A549 (cell line): ENCODE results near the gene GTPBP1. TPM values are rescaled to one million over a fixed set of nuclear protein-coding genes. Genes with fewer than 3 reads are reported as not detected.
A peak's percentile ranks its signal among the peaks of the same experiment; 100 is the strongest.

Experiments used
- ATAC-seq, 2 experiments: fragments of 200-7000 bp in 1 of 2; fragments of >200 bp in 1 of 2; cut with Nextera tagmentation in 1 of 2; cut with Tn5 transposase in 1 of 2; 3 replicates each; pipeline versions ENCODE4 v1.8.0 to v1.9.1; 2018 to 2020; ENCODE audit warnings: mild to moderate bottlenecking in 1 of 2, moderate library complexity in 1 of 2
- CTCF ChIA-PET: fragments of 300-600 bp; sonication (Branson Sonifier 250); formaldehyde crosslinking; extraction: SDS; loops from one replicate; lab custom pipeline; 2021; ENCODE audit warnings: antibody characterized with exemption, inconsistent platforms; lab: Yijun Ruan, JAX
- POLR2A ChIA-PET: fragments of 350-600 bp; formaldehyde crosslinking; extraction: SDS; loops from one replicate; lab custom pipeline; 2021; ENCODE audit warnings: antibody characterized with exemption, inconsistent platforms; lab: Yijun Ruan, JAX
- DNase-seq, 2 experiments: peaks; one replicate each; pipeline versions ENCODE4 v3.0.0 to v3.0.0-alpha.2; 2011 to 2016; ENCODE audit warnings: low read depth in 1 of 2, low spot score in 1 of 2
- FAIRE-seq: peaks from 2 replicates; lab custom pipeline; 2011; peaks lifted over from hg19 to GRCh38; lab: Jason Lieb, UNC
- H3K27ac ChIP-seq, 2 experiments: fragments of >200 bp; sonication (Bioruptor Twin); formaldehyde crosslinking; 3 replicates each; pipeline ENCODE4 v1.5.1; 2016 to 2017
- H3K4me1 ChIP-seq: fragments of >200 bp; sonication (Bioruptor Twin); formaldehyde crosslinking; 3 replicates; pipeline ENCODE4 v1.6.1; 2016
- H3K4me2 ChIP-seq: fragments of >200 bp; sonication (Bioruptor Twin); formaldehyde crosslinking; 3 replicates; pipeline ENCODE4 v1.6.1; 2016
- H3K4me3 ChIP-seq: fragments of >200 bp; sonication (Bioruptor Twin); formaldehyde crosslinking; 3 replicates; pipeline ENCODE4 v1.5.1; 2016
- H3K9me3 ChIP-seq: fragments of >200 bp; sonication (Bioruptor Twin); formaldehyde crosslinking; 3 replicates; pipeline ENCODE4 v1.6.1; 2016
- BHLHE40 ChIP-seq: IDR thresholded peaks from 2 replicates; pipeline ENCODE4 v1.6.1; 2012; ENCODE audit warnings: low read depth, low read length, inconsistent platforms
- EP300 ChIP-seq, 2 experiments: fragments of >200 bp; sonication (Bioruptor Twin); formaldehyde crosslinking; IDR thresholded peaks; 2 replicates in 1 of 2; 3 replicates in 1 of 2; pipeline ENCODE4 v1.6.1; 2016 to 2017
- FOSB ChIP-seq: fragments of 250-450 bp; sonication (Bioruptor Pico); IDR thresholded peaks from 2 replicates; pipeline ENCODE4 v1.5.0; 2020; ENCODE audit warnings: mild to moderate bottlenecking, moderate library complexity
- FOSL2 ChIP-seq, 2 experiments: fragments of 450-650 bp in 1 of 2; fragments of >200 bp in 1 of 2; sonication (Bioruptor Twin) in 1 of 2; formaldehyde crosslinking; IDR thresholded peaks; 2 replicates each; pipeline versions ENCODE4 v1.5.0 to v1.6.1; 2016 to 2020; ENCODE audit warnings: mild to moderate bottlenecking in 1 of 2, moderate library complexity in 1 of 2
- GATA3 ChIP-seq: IDR thresholded peaks from 2 replicates; pipeline ENCODE4 v1.6.1; 2012; ENCODE audit warnings: borderline replicate concordance
- HOXB13 ChIP-seq: fragments of 250-450 bp; sonication (Bioruptor Pico); IDR thresholded peaks from 2 replicates; pipeline ENCODE4 v1.5.0; 2020; ENCODE audit warnings: low read depth, mild to moderate bottlenecking, moderate library complexity
- JUN ChIP-seq, 2 experiments: fragments of >200 bp; sonication (Bioruptor Twin); formaldehyde crosslinking; IDR thresholded peaks; 2 replicates in 1 of 2; 3 replicates in 1 of 2; pipeline ENCODE4 v1.6.1; 2016 to 2017
- JUNB ChIP-seq: fragments of >200 bp; sonication (Bioruptor Twin); formaldehyde crosslinking; IDR thresholded peaks from 2 replicates; pipeline ENCODE4 v1.6.1; 2016
- KDM5A ChIP-seq: fragments of 200-600 bp; sonication (generic); IDR thresholded peaks from 2 replicates; pipeline ENCODE4 v1.6.1; 2016; ENCODE audit warnings: antibody characterized with exemption, mild to moderate bottlenecking
- MAFK ChIP-seq: fragments of 450-650 bp; IDR thresholded peaks from 2 replicates; pipeline ENCODE4 v1.6.1; 2014; ENCODE audit not compliant: partially characterized antibody
- MAX ChIP-seq: IDR thresholded peaks from 2 replicates; pipeline ENCODE4 v1.6.1; 2012
- MAZ ChIP-seq: fragments of 150-350 bp; IDR thresholded peaks from 2 replicates; pipeline ENCODE4 v1.6.1; 2014; ENCODE audit warnings: antibody characterized with exemption, low read depth, low read length, borderline replicate concordance
- PHF8 ChIP-seq: fragments of 200-600 bp; sonication (generic); IDR thresholded peaks from 2 replicates; pipeline ENCODE4 v1.6.1; 2016; ENCODE audit warnings: low read depth, mild to moderate bottlenecking, antibody characterized with exemption, moderate library complexity, borderline replicate concordance
- POLR2A ChIP-seq: IDR thresholded peaks from 2 replicates; pipeline ENCODE4 v1.6.1; 2012; ENCODE audit warnings: mild to moderate bottlenecking, low read length
- POLR2AphosphoS2 ChIP-seq: conservative IDR thresholded peaks from 2 replicates; pipeline ENCODE4 v1.6.1; 2012; ENCODE audit warnings: low read length, improper control_type of control experiment, inconsistent platforms
- RARB ChIP-seq: fragments of 250-450 bp; sonication (Bioruptor Pico); IDR thresholded peaks from 2 replicates; pipeline ENCODE4 v1.8.0; 2021; ENCODE audit warnings: mild to moderate bottlenecking, moderate library complexity
- SMC3 ChIP-seq: fragments of >200 bp; sonication (Bioruptor Twin); formaldehyde crosslinking; IDR thresholded peaks from 3 replicates; pipeline ENCODE4 v1.6.1; 2018; ENCODE audit warnings: inconsistent platforms
- SREBF2 ChIP-seq: fragments of 450-650 bp; IDR thresholded peaks from 2 replicates; pipeline ENCODE4 v1.6.1; 2014; ENCODE audit warnings: mild to moderate bottlenecking, moderate library complexity
- WGBS: methylation state at CpG from one replicate; pipeline ENCODE4 v1.1.6; 2017; ENCODE audit errors: missing lambda C conversion rate; 5-methylcytosine and 5-hydroxymethylcytosine counted together
- polyA plus RNA-seq, 4 experiments: library from polyadenylated mRNA; depleted of rRNA in 3 of 4; stranded (reverse); fragments of >200 nt; fragmentation: RNase III in 1 of 4; extraction: RNeasy Plus Mini Kit Qiagen cat#74134 plus additional on column Dnase treatment in 1 of 4; gene quantifications; 2 replicates in 3 of 4; 3 replicates in 1 of 4; pipeline ENCODE4 v1.2.3, GENCODE V29; 2011 to 2017
- TF ChIP-seq, protein P1 (sequence below): fragments of 450-650 bp; IDR thresholded peaks from 2 replicates; pipeline ENCODE4 v1.6.1; 2014; ENCODE audit warnings: antibody characterized with exemption
- TF ChIP-seq, protein P2 (sequence below): fragments of 200-600 bp; sonication (generic); IDR thresholded peaks from 2 replicates; pipeline ENCODE4 v1.6.1; 2016; ENCODE audit warnings: antibody characterized with exemption, mild to moderate bottlenecking, moderate library complexity
- TF ChIP-seq, protein P3 (sequence below): fragments of >200 bp; sonication (Bioruptor Twin); formaldehyde crosslinking; IDR thresholded peaks from 3 replicates; pipeline ENCODE4 v1.6.1; 2016
- TF ChIP-seq, protein P4 (sequence below): fragments of 150-350 bp; IDR thresholded peaks from 2 replicates; pipeline ENCODE4 v1.6.1; 2014; ENCODE audit warnings: low read depth, mild to moderate bottlenecking, low read length
- TF ChIP-seq, protein P5 (sequence below): fragments of >200 bp; sonication (Bioruptor Twin); formaldehyde crosslinking; IDR thresholded peaks from 2 replicates; pipeline ENCODE4 v1.6.1; 2016

The GTPBP1 gene
- polyA plus RNA-seq, 2 of the 4 experiments (the other 2 are of a cell fraction) = 9.0 to 15.1 TPM

GRCh38 chr22:38656256-38657044 is 49.3 kb upstream of the GTPBP1 start, which contains the start of the genes CBY1 and FAM227A:
CBY1 (plus strand) TSS chr22:38656638; CDS start chr22:38668055, 11,417 bp downstream.
FAM227A (minus strand) TSS chr22:38656392; CDS start chr22:38650168, 6,224 bp downstream.
- DNase-seq (peak; percentile 84 to 92), FAIRE-seq (no peak), ATAC-seq (peak; percentile 95 to 97)
- Histone ChIP-seq H3K4me1 (peaks cover 7% of the 10 kb centered on the region; the same call in 2 of the 3 replicates), H3K9me3 (no peaks in the 10 kb centered on the region), H3K27ac (peak within 1 kb of the TSS; percentile 98), H3K4me2 (peak within 1 kb of the TSS; percentile 84), H3K4me3 (peak within 1 kb of the TSS; percentile 84)
- WGBS = 1% methylated on average over 10 of the region's 66 CpGs
- ChIA-PET CTCF (interaction anchor here (0.6 kb wide), 1 partner anchor 8 kb away, joined by 3 read pairs; no protein-coding TSS in a partner anchor), POLR2A (no interaction called here)
- TF ChIP-seq BHLHE40 (peak; percentile 59; the same call in 1 of the 2 replicates), FOSB (no peak), SREBF2 (no peak), MAZ (no peak), POLR2A (peak; percentile 24), JUN (IDR thresholded peaks at IDR 0.05) (0 out of 5 replicates have a peak, but pooled peaks of 1 of the 2 experiments have one; percentile 28), KDM5A (no peak), JUNB (no peak), MAX (0 out of 2 replicates have a peak, but pooled peaks have one; percentile 23), GATA3 (0 out of 2 replicates have a peak, but pooled peaks have one; percentile 30), SMC3 (no peak), PHF8 (peak; percentile 62), POLR2AphosphoS2 (no peak), EP300 (IDR thresholded peaks at IDR 0.05) (no peak), RARB (no peak), FOSL2 (IDR thresholded peaks at IDR 0.05) (no peak), FOSL2 (CRISPR knock-in tag; IDR thresholded peaks at IDR 0.05) (no peak), MAFK (no peak), HOXB13 (CRISPR knock-in tag) (no peak)
- TF ChIP-seq, protein P1, sequence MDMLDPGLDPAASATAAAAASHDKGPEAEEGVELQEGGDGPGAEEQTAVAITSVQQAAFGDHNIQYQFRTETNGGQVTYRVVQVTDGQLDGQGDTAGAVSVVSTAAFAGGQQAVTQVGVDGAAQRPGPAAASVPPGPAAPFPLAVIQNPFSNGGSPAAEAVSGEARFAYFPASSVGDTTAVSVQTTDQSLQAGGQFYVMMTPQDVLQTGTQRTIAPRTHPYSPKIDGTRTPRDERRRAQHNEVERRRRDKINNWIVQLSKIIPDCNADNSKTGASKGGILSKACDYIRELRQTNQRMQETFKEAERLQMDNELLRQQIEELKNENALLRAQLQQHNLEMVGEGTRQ = no peak
- TF ChIP-seq, protein P2, sequence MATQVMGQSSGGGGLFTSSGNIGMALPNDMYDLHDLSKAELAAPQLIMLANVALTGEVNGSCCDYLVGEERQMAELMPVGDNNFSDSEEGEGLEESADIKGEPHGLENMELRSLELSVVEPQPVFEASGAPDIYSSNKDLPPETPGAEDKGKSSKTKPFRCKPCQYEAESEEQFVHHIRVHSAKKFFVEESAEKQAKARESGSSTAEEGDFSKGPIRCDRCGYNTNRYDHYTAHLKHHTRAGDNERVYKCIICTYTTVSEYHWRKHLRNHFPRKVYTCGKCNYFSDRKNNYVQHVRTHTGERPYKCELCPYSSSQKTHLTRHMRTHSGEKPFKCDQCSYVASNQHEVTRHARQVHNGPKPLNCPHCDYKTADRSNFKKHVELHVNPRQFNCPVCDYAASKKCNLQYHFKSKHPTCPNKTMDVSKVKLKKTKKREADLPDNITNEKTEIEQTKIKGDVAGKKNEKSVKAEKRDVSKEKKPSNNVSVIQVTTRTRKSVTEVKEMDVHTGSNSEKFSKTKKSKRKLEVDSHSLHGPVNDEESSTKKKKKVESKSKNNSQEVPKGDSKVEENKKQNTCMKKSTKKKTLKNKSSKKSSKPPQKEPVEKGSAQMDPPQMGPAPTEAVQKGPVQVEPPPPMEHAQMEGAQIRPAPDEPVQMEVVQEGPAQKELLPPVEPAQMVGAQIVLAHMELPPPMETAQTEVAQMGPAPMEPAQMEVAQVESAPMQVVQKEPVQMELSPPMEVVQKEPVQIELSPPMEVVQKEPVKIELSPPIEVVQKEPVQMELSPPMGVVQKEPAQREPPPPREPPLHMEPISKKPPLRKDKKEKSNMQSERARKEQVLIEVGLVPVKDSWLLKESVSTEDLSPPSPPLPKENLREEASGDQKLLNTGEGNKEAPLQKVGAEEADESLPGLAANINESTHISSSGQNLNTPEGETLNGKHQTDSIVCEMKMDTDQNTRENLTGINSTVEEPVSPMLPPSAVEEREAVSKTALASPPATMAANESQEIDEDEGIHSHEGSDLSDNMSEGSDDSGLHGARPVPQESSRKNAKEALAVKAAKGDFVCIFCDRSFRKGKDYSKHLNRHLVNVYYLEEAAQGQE = no peak
- TF ChIP-seq, protein P3, sequence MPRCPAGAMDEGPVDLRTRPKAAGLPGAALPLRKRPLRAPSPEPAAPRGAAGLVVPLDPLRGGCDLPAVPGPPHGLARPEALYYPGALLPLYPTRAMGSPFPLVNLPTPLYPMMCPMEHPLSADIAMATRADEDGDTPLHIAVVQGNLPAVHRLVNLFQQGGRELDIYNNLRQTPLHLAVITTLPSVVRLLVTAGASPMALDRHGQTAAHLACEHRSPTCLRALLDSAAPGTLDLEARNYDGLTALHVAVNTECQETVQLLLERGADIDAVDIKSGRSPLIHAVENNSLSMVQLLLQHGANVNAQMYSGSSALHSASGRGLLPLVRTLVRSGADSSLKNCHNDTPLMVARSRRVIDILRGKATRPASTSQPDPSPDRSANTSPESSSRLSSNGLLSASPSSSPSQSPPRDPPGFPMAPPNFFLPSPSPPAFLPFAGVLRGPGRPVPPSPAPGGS = peak; percentile 35; the same call in 1 of the 3 replicates
- TF ChIP-seq, protein P4, sequence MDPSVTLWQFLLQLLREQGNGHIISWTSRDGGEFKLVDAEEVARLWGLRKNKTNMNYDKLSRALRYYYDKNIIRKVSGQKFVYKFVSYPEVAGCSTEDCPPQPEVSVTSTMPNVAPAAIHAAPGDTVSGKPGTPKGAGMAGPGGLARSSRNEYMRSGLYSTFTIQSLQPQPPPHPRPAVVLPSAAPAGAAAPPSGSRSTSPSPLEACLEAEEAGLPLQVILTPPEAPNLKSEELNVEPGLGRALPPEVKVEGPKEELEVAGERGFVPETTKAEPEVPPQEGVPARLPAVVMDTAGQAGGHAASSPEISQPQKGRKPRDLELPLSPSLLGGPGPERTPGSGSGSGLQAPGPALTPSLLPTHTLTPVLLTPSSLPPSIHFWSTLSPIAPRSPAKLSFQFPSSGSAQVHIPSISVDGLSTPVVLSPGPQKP = no peak
- TF ChIP-seq, protein P5, sequence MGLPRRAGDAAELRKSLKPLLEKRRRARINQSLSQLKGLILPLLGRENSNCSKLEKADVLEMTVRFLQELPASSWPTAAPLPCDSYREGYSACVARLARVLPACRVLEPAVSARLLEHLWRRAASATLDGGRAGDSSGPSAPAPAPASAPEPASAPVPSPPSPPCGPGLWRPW = no peak
